ENCODE results near the gene CARNS1.

Gene CARNS1

GRCh38 chr11:67379061-67380058, 36.1 kb upstream of the CARNS1 start:
- H3K4me1 ChIP-seq (ENCODE audit: control insufficient read depth in 1 of 2, insufficient read depth in 2 of 2, low read length in 2 of 2) = peaks cover 5 to 13% of the 10 kb centered on the region in 2 donors
- no peaks in the 10 kb centered on the region for H3K9me3 ChIP-seq (ENCODE audit: control insufficient read depth in 1 of 2, low read length in 2 of 2)
- H3K27me3 ChIP-seq (ENCODE audit: low read depth, low read length) = no peaks in the 10 kb centered on the region
- no peak overlapping the region for H3K27ac ChIP-seq (ENCODE audit: low read length)
- H3K4me3 ChIP-seq (ENCODE audit: low read depth in 1 of 2, low read length in 2 of 2) = no peak overlapping the region
- H3K36me3 ChIP-seq (ENCODE audit: control insufficient read depth in 1 of 2, insufficient read depth in 2 of 2, low read length in 2 of 2) = no peaks in the 10 kb centered on the region

GRCh38 chr11:67381244-67381972, 34.1 kb upstream of the CARNS1 start:
- H3K27me3 ChIP-seq (ENCODE audit: low read depth, low read length) = no peaks in the 10 kb centered on the region
- H3K36me3 ChIP-seq (ENCODE audit: control insufficient read depth in 1 of 2, insufficient read depth in 2 of 2, low read length in 2 of 2) = no peaks in the 10 kb centered on the region
- H3K27ac ChIP-seq (ENCODE audit: low read length) = no peak overlapping the region
- H3K4me1 ChIP-seq (ENCODE audit: control insufficient read depth in 1 of 2, insufficient read depth in 2 of 2, low read length in 2 of 2) = peaks cover 0 to 10% of the 10 kb centered on the region in 2 donors
- no peak overlapping the region for H3K4me3 ChIP-seq (ENCODE audit: low read depth in 1 of 2, low read length in 2 of 2)
- no peaks in the 10 kb centered on the region for H3K9me3 ChIP-seq (ENCODE audit: control insufficient read depth in 1 of 2, low read length in 2 of 2)

GRCh38 chr11:67382276-67383136, 33.0 kb upstream of the CARNS1 start:
- H3K27ac ChIP-seq (ENCODE audit: low read length) = no peak overlapping the region
- H3K4me1 ChIP-seq (ENCODE audit: control insufficient read depth in 1 of 2, insufficient read depth in 2 of 2, low read length in 2 of 2) = peaks cover 0 to 10% of the 10 kb centered on the region in 2 donors
- no peaks in the 10 kb centered on the region for H3K36me3 ChIP-seq (ENCODE audit: control insufficient read depth in 1 of 2, insufficient read depth in 2 of 2, low read length in 2 of 2)

GRCh38 chr11:67384851-67385366, 30.6 kb upstream of the CARNS1 start:
- Histone ChIP-seq H3K9me3 (ENCODE audit: control insufficient read depth in 1 of 2, low read length in 2 of 2) (no peaks in the 10 kb centered on the region), H3K36me3 (ENCODE audit: control insufficient read depth in 1 of 2, insufficient read depth in 2 of 2, low read length in 2 of 2) (no peaks in the 10 kb centered on the region), H3K4me1 (ENCODE audit: control insufficient read depth in 1 of 2, insufficient read depth in 2 of 2, low read length in 2 of 2) (peaks cover 0 to 10% of the 10 kb centered on the region in 2 donors), H3K4me3 (ENCODE audit: low read depth in 1 of 2, low read length in 2 of 2) (no peak overlapping the region), H3K27me3 (ENCODE audit: low read depth, low read length) (no peaks in the 10 kb centered on the region), H3K27ac (ENCODE audit: low read length) (no peak overlapping the region)

More at GRCh38 chr11:67382276-67383136, 33.0 kb upstream of the CARNS1 start:
- H3K9me3 ChIP-seq (ENCODE audit: control insufficient read depth in 1 of 2, low read length in 2 of 2) = no peaks in the 10 kb centered on the region
- no peak overlapping the region for H3K4me3 ChIP-seq (ENCODE audit: low read depth in 1 of 2, low read length in 2 of 2)
- no peaks in the 10 kb centered on the region for H3K27me3 ChIP-seq (ENCODE audit: low read depth, low read length)

- Histone ChIP-seq H3K4me3 (ENCODE audit: low read depth in 1 of 2, low read length in 2 of 2) (no peak overlapping the region), H3K4me1 (ENCODE audit: control insufficient read depth in 1 of 2, insufficient read depth in 2 of 2, low read length in 2 of 2) (peaks cover 0 to 16% of the 10 kb centered on the region in 2 donors), H3K9me3 (ENCODE audit: control insufficient read depth in 1 of 2, low read length in 2 of 2) (no peaks in the 10 kb centered on the region), H3K27ac (ENCODE audit: low read length) (no peak overlapping the region), H3K27me3 (ENCODE audit: low read depth, low read length) (no peaks in the 10 kb centered on the region), H3K36me3 (ENCODE audit: control insufficient read depth in 1 of 2, insufficient read depth in 2 of 2, low read length in 2 of 2) (no peaks in the 10 kb centered on the region)
Measured at GRCh38 chr11:67387069-67387468, 28.4 kb upstream of the CARNS1 start.

GRCh38 chr11:67387518-67387917, 28.0 kb upstream of the CARNS1 start:
- Histone ChIP-seq H3K36me3 (ENCODE audit: control insufficient read depth in 1 of 2, insufficient read depth in 2 of 2, low read length in 2 of 2) (no peaks in the 10 kb centered on the region), H3K4me3 (ENCODE audit: low read depth in 1 of 2, low read length in 2 of 2) (no peak overlapping the region), H3K4me1 (ENCODE audit: control insufficient read depth in 1 of 2, insufficient read depth in 2 of 2, low read length in 2 of 2) (peaks cover 0 to 14% of the 10 kb centered on the region in 2 donors), H3K27ac (ENCODE audit: low read length) (no peak overlapping the region), H3K27me3 (ENCODE audit: low read depth, low read length) (no peaks in the 10 kb centered on the region), H3K9me3 (ENCODE audit: control insufficient read depth in 1 of 2, low read length in 2 of 2) (no peaks in the 10 kb centered on the region)

- Histone ChIP-seq H3K4me1 (ENCODE audit: control insufficient read depth in 1 of 2, insufficient read depth in 2 of 2, low read length in 2 of 2) (peaks cover 0 to 17% of the 10 kb centered on the region in 2 donors), H3K27me3 (ENCODE audit: low read depth, low read length) (no peaks in the 10 kb centered on the region), H3K9me3 (ENCODE audit: control insufficient read depth in 1 of 2, low read length in 2 of 2) (no peaks in the 10 kb centered on the region), H3K4me3 (ENCODE audit: low read depth in 1 of 2, low read length in 2 of 2) (no peak overlapping the region), H3K36me3 (ENCODE audit: control insufficient read depth in 1 of 2, insufficient read depth in 2 of 2, low read length in 2 of 2) (peaks cover 0 to 6% of the 10 kb centered on the region in 2 donors), H3K27ac (ENCODE audit: low read length) (no peak overlapping the region)
Measured at GRCh38 chr11:67389477-67389876, 26.0 kb upstream of the CARNS1 start.

GRCh38 chr11:67390947-67391303, 24.6 kb upstream of the CARNS1 start:
- peak overlapping the region; percentile 71 for H3K27ac ChIP-seq (ENCODE audit: low read length)
- peaks cover 0 to 12% of the 10 kb centered on the region in 2 donors for H3K4me1 ChIP-seq (ENCODE audit: control insufficient read depth in 1 of 2, insufficient read depth in 2 of 2, low read length in 2 of 2)
- H3K4me3 ChIP-seq (ENCODE audit: low read depth in 1 of 2, low read length in 2 of 2) = peak overlapping the region; percentile 83 to 90

GRCh38 chr11:67391304-67392182, 23.9 kb upstream of the CARNS1 start, which contains the start of gene RAD9A:
TSS of gene RAD9A (plus strand) at chr11:67391986. CDS start at chr11:67392045, 59 bp downstream.
- Histone ChIP-seq H3K9me3 (ENCODE audit: control insufficient read depth in 1 of 2, low read length in 2 of 2) (no peaks in the 10 kb centered on the region), H3K27me3 (ENCODE audit: low read depth, low read length) (no peaks in the 10 kb centered on the region), H3K4me3 (ENCODE audit: low read depth in 1 of 2, low read length in 2 of 2) (peak within 1 kb of the TSS; percentile 83 to 90), H3K27ac (ENCODE audit: low read length) (peak within 1 kb of the TSS; percentile 71), H3K4me1 (ENCODE audit: control insufficient read depth in 1 of 2, insufficient read depth in 2 of 2, low read length in 2 of 2) (peaks cover 0 to 14% of the 10 kb centered on the region in 2 donors), H3K36me3 (ENCODE audit: control insufficient read depth in 1 of 2, insufficient read depth in 2 of 2, low read length in 2 of 2) (peaks cover 0 to 17% of the 10 kb centered on the region in 2 donors)

More at GRCh38 chr11:67390947-67391303, 24.6 kb upstream of the CARNS1 start:
- Histone ChIP-seq H3K27me3 (ENCODE audit: low read depth, low read length) (no peaks in the 10 kb centered on the region), H3K9me3 (ENCODE audit: control insufficient read depth in 1 of 2, low read length in 2 of 2) (no peaks in the 10 kb centered on the region), H3K36me3 (ENCODE audit: control insufficient read depth in 1 of 2, insufficient read depth in 2 of 2, low read length in 2 of 2) (peaks cover 0 to 11% of the 10 kb centered on the region in 2 donors)

Measured in muscle layer of duodenum (tissue), 2 donors.